ENCODE measurements around the gene STAT5B.
"Not testable (repeated sequence)": the region's sequence is repeated elsewhere in the genome, so short reads cannot be mapped to it uniquely, and the experiment has no call there.

The STAT5B gene

DNA sequence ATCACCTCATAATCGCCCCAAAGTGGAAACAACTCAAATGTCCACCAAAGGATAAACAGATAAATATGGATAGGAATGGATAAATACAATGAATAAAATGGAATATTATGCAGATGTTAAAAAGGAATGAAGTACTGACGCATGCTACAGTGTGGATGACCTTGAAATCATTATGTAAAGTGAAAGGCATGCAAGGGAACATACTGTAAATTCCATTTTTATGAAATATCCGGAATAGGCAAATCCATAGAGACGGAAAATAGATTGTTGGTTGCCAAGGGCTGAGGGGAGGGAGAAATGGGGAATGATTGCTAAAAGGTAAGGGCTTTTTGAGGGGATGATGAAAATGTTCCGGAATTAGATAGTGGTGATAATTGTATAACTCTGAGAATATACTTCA lies 36.0 kb downstream of the STAT5B start:
- DNase-seq (ENCODE audit: low read depth in 4 of 4, low spot score in 1 of 4): no peak

GRCh38 chr17:42239576-42239975 lies 36.6 kb downstream of the STAT5B start:
- not testable (repeated sequence) for DNase-seq (ENCODE audit: low read depth in 4 of 4, low spot score in 1 of 4)

- no peak for DNase-seq (ENCODE audit: low read depth in 4 of 4, low spot score in 1 of 4)
These were observed 39.4 kb downstream of the STAT5B start for GRCh38 chr17:42236760-42237159.

- no peak for DNase-seq (ENCODE audit: low read depth in 4 of 4, low spot score in 1 of 4)
These were observed 42.2 kb downstream of the STAT5B start for GRCh38 chr17:42233994-42234393.

DNA sequence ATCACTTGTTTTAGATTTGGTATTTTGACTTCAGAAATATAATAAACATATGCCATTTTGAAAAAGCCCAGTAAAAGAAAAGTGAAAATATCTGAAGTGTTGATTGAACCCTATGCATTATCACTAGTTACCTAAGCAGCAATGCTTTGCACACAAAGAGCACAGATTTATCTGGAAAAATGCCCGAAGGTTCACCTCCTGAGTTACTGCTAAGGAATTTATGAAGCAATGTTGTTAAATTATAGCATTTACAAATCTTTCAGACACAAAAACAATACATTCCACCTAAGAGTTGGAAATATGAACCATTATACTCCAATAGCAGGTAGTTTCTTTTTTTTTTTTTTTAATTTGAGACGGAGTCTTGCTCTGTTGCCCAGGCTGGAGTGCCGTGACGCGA lies 43.0 kb downstream of the STAT5B start:
- no peak for DNase-seq (ENCODE audit: low read depth in 4 of 4, low spot score in 1 of 4)

DNA sequence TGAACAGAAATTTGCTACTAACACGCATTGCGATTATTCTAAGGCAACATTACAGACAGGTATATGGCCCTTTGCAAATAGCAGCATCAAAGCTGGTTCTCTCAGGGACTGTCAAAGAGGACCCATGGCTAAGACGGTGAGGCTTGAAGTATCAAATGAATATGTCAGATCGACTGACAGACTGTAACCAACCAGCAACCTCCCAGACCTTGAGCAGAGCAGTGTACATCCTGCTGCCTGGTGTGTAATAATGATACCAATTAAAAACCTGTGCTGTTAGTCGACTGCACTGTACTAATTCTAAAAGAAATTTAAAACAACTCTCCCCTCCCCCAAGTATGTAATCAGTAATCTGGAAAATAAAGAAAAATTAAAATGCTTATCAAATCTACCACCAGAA lies 46.0 kb downstream of the STAT5B start:
- no peak for DNase-seq (ENCODE audit: low read depth in 4 of 4, low spot score in 1 of 4)

- no peak for DNase-seq (ENCODE audit: low read depth in 4 of 4, low spot score in 1 of 4)
These were observed 48.1 kb downstream of the STAT5B start for GRCh38 chr17:42227849-42228700.

DNA sequence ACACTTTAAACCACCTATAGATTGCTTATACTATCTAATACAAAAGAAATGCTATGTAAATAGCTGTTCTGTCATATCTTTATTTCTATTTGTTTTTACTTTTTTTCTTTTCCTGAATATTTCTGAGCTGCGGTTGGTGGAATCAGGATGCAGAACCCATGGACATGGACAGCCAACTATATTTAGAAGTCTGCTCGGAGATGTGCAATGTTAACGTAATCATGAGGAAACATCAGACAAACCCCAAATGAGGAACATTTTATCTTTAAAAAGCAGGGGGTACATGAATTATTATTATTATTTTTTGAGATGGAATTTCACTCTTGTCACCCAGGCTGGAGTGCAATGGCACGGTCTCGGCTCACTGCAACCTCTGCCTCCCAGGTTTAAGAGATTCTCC lies 50.5 kb downstream of the STAT5B start:
- DNase-seq (ENCODE audit: low read depth in 4 of 4, low spot score in 1 of 4): no peak

GRCh38 chr17:42224651-42225050 lies 51.5 kb downstream of the STAT5B start:
- DNase-seq (ENCODE audit: low read depth in 4 of 4, low spot score in 1 of 4): no peak

GRCh38 chr17:42221886-42222745 lies 54.1 kb downstream of the STAT5B start:
- DNase-seq (ENCODE audit: low read depth in 4 of 4, low spot score in 1 of 4): peak; percentile 16 to 56 (median 32)

DNA sequence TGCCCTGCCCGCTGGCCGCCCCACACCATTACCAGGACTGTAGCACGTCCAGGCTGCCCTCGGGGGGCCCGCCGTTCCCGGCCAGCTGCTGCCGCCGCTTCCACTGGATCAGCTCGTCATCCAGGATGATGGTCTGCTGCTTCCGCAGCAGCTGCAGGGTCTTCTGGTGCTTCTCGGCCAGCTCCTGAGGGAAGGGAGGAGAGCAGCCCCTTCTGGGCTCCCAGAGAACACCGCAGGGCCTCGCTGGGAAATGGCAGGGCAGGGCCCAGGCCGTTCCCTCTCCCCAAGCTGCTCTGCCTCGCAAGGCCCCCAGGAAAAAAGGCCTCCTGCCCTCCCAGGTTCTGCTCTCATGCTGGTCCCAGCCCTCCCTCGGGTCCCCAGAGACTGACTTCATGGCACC lies 56.9 kb downstream of the STAT5B start:
- DNase-seq (ENCODE audit: low read depth in 4 of 4, low spot score in 1 of 4): not testable (repeated sequence)

DNA sequence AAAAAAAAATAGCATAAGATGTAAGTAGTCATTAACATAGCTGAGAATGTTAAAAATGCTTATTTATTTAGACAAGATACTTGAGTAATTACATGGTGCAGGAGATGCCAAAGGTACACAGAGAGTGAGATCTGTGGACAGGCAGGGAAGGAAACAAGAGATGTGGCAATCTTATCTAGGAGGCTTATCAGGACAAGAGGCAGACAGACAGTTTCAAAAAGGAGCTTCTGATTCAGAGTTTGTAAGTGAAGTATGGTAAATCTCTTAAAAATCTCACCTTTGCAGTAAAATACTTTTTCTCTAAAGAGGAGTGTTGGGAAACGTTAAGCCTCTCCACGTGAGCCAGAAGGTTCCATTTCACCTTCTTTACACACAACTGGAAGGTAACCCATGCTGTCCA lies 62.0 kb downstream of the STAT5B start:
- no peak for DNase-seq (ENCODE audit: low read depth in 4 of 4, low spot score in 1 of 4)

- no peak for DNase-seq (ENCODE audit: low read depth in 4 of 4, low spot score in 1 of 4)
These were observed 63.8 kb downstream of the STAT5B start for GRCh38 chr17:42212382-42212781.

DNA sequence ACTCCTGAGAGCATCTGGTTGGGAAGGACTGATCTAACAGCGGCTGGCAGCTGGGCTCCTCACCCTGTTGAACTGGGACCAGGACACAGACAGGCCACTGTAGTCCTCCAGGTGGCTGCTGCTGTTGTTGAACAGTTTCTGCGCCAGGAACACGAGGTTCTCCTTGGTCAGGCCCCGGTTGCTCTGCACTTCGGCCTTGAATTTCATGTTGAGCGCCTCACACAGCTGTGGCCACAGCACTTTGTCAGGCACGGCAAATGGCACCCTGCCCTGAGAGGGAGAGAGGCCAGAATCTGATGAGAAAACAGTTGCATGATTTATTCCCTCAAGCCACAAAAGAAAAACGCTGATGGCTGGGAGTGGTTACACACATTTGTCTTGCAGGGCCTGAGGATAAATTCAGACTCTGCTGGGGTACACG lies 64.3 kb downstream of the STAT5B start:
- DNase-seq (ENCODE audit: low read depth in 4 of 4, low spot score in 1 of 4): not testable (repeated sequence)

DNA sequence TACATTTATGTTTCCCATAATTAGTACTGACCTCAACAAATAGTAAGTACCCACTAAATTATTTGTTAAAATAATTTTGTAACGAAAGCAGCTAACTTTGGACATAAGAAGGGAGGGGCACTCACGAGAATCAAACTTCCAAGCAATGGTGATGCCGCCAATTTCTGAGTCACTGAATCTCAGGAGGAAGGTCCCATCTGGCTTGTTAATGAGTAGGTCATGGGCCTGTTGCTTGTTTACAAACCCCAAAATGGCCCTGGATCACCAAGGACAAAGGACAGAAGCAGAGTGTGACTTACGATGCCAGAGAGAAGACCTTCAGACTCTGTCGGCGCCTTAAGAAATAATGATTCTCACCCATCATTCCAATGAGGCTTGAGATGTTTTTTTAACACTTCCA lies 66.1 kb downstream of the STAT5B start:
- DNase-seq (ENCODE audit: low read depth in 4 of 4, low spot score in 1 of 4): no peak

DNA sequence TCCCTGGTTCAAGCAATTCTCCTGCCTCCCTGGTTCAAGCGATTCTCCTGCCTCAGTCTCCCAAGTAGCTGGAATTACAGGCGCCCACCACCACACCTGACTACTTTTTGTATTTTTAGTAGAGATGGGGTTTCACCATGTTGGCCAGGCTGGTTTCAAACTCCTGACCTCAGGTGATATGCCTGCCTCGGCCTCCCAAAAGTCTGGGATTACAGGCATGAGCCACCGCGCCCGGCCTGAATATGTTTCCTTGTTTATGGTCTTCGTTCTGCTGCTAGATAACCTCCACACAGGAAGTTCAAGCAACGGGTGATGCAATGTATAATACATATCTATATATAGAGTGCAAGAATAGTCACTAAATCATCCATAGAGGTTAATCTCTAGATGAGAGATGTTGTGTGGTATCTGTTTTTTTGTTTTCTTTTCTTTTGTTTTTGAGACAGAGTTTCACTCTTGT lies 70.0 kb downstream of the STAT5B start:
- not testable (repeated sequence) for DNase-seq (ENCODE audit: low read depth in 4 of 4, low spot score in 1 of 4)

DNA sequence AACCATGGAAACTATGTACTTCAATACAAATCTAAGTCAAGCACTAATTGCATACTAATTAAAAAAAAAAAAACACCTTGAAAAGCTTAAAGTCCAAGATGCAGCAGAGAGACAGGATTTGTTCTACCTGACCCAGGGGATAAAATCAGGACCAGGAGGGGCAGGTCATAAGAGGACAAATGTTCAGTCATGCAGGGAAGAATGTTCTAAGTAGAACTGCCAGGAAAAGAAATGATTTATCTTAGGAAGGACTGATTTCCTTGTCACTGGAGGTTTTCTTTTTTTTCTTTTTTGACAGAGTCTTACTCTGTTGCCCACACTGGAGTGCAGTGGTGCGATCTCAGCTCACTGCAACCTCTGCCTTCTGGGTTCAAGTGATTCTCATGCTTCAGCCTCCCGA lies 72.8 kb downstream of the STAT5B start:
- no peak for DNase-seq (ENCODE audit: low read depth in 4 of 4, low spot score in 1 of 4)

GRCh38 chr17:42202696-42203095 lies 73.5 kb downstream of the STAT5B start:
- no peak for DNase-seq (ENCODE audit: low read depth in 4 of 4, low spot score in 1 of 4)

DNA sequence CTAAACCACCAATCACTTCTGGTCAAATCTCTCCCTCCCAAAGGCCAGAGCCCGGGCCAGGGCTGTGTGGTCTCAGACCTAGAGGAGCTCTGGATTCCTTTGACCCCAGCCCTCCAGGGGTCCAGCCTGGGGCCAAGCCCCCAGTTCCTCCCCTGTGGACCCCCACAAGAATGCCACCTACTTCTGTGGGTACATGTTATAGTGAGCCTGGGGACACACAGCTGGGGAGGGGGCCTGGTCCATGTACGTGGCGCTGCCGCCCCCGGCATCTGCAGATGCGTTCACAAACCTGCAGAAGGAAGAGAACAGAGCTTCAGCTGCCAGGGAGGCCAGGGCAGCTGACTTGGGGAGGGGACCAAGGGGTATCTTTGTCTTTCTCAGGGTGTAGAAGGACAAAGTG lies 74.0 kb downstream of the STAT5B start:
- DNase-seq (ENCODE audit: low read depth in 4 of 4, low spot score in 1 of 4): no peak

DNA sequence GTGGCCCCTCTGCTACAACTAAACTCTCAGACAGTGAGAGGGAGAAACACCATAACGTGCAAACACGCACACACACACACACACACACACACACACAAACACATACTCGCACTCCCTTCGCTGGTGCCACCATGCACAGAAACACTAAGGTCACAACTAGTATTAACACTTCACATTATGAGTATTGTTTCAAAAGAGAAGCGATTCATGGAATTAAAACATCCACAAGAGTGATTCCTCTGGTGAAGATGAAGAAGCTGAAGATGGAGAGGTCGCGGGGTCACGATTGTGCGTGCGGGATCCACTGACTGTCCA lies 74.8 kb downstream of the STAT5B start:
- DNase-seq (ENCODE audit: low read depth in 4 of 4, low spot score in 1 of 4): no peak

DNA sequence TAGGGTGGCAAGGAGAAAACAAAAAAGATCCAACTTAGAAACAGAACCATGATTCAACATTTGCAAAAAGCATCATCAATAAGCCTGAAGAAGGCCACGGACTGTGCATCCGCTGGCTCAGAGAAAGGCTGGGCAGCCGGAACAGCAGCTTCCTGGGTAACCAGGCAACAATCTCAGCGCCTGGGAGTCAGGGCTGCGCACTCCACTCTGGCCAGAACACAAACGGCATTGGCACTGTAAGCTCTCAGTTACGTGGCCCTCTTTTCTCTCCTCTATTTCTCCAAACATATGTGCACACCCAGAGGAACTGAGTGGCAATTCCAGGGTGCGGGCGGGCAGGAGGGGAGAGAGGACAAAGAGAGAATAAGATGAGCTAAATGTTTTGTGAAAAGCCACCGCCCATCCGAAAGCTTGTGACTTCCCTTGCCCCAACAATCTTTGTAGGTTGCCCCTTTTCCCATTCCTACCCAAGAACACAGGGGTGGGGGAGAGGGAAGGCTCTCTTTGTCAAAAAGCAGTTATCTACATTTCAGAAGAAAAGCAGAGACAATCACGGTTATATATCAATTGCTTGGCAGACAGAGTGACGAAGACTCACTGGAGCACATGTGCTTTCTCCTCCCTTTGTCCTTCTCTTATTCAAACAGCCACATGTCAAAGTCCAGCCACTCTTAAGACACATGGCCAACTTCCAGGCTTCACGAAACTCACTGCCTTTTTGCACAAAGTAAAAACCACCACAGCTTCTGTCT lies 75.3 kb downstream of the STAT5B start:
- no peak for DNase-seq (ENCODE audit: low read depth in 4 of 4, low spot score in 1 of 4)
